DMS114 treated with DMSO at 0.1 percent for 48 hours (cell line): ENCODE results near the gene DLGAP3.
"Not testable (repeated sequence)": the region's sequence is repeated elsewhere in the genome, so short reads cannot be mapped to it uniquely, and the experiment has no call there.

ENCODE experiments used
- DNase-seq: peaks from one replicate; lab custom pipeline; 2025; ENCODE audit not compliant: unreplicated experiment; lab: John Stamatoyannopoulos, UW

DLGAP3 gene, protein sequence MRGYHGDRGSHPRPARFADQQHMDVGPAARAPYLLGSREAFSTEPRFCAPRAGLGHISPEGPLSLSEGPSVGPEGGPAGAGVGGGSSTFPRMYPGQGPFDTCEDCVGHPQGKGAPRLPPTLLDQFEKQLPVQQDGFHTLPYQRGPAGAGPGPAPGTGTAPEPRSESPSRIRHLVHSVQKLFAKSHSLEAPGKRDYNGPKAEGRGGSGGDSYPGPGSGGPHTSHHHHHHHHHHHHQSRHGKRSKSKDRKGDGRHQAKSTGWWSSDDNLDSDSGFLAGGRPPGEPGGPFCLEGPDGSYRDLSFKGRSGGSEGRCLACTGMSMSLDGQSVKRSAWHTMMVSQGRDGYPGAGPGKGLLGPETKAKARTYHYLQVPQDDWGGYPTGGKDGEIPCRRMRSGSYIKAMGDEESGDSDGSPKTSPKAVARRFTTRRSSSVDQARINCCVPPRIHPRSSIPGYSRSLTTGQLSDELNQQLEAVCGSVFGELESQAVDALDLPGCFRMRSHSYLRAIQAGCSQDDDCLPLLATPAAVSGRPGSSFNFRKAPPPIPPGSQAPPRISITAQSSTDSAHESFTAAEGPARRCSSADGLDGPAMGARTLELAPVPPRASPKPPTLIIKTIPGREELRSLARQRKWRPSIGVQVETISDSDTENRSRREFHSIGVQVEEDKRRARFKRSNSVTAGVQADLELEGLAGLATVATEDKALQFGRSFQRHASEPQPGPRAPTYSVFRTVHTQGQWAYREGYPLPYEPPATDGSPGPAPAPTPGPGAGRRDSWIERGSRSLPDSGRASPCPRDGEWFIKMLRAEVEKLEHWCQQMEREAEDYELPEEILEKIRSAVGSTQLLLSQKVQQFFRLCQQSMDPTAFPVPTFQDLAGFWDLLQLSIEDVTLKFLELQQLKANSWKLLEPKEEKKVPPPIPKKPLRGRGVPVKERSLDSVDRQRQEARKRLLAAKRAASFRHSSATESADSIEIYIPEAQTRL

DNA sequence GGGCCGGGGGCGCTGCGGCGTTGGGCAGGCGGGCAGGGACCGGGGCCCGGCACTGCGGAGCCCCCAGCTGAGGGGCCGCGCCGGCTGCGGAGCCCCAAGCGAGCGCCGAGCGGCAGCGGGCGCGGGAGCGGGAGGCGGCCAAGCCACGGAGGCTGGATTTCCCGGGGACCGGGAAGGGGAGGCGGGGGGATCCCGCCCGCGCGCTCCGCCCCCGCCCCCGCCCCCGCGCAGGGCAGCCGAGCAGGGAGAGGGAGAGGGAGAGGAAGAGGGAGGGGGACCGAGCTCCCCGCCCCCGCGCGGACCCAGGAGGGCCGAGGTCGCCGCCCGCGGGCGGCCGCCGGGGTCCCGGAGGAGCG, at the start of gene DLGAP3:
DLGAP3 (minus strand) TSS at position 154 of the 356 bp plus-strand sequence. CDS start 24,267 bp downstream, outside the sequence.
- DNase-seq = no peak

DNA sequence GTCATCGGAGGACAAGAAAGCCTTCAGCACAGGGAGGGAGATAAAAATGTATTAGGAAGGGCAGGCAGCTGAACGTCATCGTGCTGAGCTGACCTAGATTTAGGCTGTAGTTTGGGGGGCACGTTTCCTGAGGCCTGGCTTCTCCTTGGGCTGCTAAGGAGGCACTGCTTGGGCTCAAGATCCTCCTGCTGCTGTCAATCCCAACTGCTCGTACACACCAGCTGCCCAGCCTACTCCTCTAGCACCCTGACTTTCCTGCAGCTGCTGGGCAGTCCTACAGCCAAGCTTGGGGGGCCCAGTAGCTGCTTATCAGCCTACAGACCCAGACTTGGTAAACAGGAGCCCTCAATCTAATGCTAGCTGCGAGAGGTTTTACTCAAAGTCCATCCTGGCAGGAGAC, 49.5 kb upstream of the DLGAP3 start:
- no peak for DNase-seq

DNA sequence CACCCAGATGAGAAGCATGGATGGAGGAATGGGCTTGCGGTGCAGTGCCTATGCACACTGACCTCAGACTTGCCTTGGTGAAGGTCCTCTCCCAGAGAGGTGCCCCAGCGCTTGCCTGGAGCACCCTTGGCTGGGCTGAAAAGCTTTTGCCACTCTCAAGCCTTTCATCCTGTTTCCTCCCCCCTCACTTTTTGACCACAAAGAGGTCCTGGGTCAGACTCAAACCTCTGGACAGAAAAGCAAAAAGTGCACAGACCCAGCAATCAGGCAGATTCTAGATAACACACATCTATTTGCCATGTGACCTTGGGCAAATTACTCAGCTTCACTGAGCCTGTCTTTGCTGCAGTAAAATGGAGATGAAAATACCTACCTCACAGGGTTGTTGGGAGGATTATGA, 48.4 kb upstream of the DLGAP3 start:
- no peak for DNase-seq

DNA sequence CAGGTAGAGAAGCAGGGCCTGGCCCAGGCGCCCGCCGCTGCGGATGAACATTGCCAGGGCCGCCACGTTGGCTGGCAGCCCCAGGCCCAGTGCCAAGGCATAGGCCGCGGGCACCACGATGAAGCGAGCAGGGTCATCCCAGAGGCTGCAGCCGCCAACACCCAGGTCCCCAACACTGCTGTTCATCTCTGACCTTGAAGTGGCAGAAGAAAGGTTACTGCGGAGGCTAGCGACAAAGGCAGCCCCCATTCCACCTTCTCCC, 47.7 kb upstream of the DLGAP3 start:
- DNase-seq = no peak

DNA sequence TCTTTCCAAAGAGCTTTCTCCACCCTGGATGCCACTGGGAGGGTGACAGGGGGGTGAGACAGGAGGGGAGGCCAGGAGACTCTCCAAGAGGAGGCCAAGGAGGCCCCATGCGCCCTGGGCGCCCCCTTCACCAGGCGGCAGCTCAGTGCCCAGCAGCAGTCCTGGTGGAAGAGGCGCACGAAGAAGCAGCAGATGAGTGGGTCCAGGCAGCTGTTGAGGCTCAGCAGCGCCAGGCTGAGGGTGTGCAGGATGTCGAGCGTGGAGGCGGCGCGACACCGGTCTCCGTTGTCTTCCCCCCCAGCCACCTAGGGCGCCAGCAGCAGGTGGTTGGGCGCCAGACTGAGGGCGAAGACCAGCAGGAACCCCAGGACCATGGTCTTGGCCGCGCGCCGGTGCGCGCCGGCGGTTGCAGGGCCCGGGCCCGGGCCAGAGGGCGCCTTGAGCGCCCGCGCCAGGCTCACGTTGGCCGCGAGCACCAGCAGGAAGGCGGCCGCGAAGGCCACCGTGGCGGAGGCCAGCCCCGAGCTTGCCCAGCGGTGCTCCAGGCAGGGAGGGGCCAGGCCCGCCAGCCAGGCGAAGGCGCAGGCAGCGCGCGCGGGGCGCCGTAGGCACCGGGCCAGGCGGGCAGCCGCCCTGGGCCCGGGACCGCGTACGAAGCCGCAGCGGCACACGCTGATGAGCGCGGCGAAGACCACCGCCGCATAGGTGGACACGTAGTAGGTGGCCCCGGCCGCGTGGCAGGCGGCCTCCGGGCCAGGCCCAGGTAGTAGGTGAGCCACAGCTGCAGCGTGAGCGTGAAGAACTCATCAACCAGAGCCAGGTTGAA, 47.1 kb upstream of the DLGAP3 start:
- no peak for DNase-seq

DNA sequence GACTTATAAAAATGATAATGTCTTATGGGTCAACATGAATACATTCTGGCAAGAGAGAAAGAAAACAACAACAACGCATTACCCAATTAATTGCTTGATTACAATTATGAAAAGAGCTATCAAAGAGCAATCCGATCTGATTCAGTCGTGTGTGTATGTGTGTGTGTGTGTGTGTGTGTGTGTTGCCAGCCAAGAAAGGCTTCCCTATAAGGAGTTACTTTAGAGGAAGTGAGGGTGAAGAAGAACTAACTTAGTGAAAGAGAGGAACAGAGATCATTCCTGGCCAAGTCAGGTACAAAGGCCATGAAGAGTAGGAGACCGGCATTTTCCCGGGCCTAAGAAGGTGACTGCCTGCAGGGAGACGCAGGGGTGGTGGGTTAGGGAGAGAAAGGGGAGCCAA, 46.3 kb upstream of the DLGAP3 start:
- DNase-seq = no peak

DNA sequence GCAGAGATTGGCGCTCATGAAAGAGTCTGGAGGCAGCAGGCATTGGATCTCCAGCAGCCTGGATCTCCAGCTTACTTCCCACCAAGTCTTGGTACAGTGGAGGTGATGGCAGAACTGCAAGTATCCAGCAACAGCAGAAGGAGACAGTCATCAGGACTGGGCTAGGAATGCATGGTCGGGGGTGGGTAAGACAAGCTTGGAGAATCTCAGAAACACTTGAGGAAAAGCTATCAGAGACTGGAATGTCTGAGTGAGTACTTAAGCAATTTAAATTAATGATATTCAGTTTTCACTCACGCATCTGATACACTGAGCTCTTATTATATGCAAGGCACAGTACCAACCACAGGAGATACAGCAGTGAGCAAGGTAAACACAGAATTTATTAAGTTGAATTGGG, 45.9 kb upstream of the DLGAP3 start:
- no peak for DNase-seq

DNA sequence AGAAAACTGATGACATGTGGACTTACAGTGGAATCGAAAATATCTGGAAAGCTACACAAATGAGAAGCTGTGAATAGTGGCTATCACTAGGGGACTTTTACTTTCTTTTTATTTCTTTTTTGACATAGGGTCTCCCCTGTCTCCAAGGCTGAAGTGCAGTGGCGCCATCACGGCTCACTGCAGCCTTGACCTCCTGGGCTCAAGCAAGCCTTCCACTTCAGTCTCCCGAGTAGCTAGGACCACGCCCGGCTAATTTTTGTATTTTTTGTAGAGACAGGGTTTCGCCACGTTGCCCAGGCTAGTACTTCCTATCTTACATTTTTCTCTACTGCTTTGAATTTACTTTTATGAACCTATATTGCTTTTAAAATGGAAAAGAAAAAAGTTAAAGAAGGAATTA, 45.2 kb upstream of the DLGAP3 start:
- no peak for DNase-seq

DNA sequence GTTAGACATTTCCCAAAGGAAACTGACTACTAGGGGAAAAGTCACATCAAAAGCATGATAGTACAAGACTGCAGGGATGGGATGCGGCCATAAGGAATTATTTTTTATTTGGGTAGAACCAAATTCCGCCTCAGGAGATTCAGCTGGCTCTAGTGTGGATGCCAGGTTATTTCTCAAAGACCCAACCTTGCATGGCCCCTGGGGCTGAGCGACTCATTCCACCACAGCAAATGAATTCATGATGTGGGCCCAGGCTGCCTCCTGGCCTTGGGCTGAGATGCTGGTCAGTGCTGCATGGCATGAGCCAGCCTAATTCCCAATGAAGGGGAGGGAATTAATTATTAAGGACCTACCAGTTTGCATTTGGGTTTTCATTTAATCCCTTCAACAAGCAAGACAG, 43.9 kb upstream of the DLGAP3 start:
- DNase-seq = no peak

DNA sequence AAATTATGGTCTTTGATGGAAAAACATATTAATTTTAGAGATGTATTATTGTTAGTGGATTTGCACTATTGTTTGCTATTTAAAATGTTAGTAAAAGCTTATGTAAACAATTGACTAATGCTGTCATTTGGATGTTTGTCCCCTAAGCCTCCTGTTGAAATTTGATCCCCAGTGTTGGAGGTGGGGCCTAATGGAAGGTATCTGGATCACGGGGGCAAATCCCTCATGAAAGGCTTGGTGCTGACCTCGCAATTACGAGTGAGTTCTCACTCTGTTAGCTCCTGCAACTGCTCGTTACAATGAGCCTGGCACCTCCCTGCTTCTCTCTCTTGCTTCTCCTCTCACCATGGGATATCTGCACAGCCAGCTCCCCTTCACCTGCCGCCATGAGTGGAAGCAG, 41.4 kb upstream of the DLGAP3 start:
- DNase-seq = no peak

DNA sequence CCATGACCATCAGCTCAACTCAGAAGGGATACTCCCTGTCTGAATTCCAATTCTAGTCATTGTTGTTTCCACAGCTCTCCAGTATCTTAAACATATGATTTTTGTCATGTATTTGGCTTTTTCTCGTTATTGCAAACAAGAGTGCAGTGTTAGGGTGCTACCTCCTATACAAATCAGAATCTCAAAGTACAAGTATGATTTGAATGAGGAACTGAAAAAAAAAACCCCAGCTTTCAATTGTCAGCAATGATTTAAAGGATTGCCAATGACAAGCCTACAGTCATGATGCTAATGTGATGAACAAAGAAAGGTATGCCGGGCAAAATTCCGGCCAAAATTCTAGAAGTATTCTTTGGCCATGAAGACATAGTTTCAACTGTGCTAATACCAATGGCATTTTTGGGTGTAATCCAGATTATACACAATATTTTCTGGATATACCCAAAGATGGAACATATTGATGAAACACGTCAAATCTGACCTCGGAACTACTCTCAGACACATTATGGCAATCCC, 40.8 kb upstream of the DLGAP3 start:
- no peak for DNase-seq

DNA sequence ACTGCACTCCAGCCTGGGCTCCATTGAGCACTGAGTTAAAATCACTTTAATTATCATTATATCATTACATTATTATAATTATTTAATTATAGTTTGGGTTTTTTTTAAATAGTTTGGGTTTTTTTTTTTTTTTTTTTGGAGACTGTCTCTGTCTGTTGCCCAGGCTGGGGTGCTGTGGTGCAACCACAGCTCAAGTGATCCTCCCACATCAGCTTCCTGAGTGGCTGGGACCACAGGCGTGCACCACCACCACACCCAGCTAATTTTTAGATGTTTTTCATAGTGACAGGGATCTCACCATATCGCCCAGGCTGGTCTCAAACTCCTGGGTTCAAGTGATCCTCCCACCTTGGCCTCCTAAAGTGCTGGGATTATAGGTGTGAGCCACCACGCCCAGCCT, 38.8 kb upstream of the DLGAP3 start:
- not testable (repeated sequence) for DNase-seq

DNA sequence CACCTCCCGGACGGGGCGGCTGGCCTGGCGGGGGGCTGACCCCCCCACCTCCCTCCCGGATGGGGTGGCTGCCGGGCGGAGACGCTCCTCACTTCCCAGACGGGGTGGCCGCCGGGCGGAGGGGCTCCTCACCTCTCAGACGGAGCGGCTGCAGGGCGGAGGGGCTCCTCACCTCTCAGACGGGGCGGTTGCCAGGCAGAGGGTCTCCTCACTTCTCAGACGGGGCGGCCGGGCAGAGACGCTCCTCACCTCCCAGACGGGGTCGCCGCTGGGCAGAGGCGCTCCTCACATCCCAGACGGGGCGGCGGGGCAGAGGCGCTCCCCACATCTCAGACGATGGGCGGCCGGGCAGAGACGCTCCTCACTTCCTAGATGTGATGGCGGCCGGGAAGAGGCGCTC, 38.2 kb upstream of the DLGAP3 start:
- not testable (repeated sequence) for DNase-seq

DNA sequence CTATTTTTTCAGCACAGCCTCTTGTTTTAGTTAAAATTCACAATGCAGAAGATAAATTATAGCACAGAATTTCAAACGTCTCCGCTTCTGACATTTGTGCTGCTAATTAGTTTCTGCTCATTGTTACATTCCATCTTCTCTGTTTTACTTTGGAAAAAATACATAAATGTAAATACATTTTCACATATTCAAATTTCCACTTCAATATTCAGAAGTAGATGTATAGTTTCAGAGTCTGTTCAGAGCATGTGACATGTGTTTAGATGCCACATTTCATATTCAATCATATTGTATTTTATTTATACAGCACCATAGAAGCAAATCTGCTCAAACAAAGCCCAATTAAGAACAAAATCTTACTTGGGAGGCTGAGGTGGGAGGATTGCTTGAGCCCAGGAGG, 36.1 kb upstream of the DLGAP3 start:
- DNase-seq = no peak

DNA sequence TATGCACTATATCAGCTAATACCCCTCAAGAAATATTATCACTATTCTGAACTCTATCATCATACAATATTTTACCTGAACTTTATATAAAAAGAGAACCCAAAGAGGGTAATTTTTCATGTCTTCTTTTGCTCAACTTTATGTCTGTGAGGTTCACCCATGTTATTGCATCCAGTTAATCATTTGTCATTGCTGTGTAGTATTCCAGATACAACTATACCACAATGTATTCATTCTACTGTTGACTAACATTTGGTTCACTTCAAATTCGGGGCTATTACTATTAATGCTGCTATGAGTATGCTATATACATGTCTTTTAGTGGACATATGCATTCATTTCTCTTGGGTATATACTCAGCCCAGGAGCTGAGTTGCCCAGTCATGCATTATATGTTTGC, 21.0 kb upstream of the DLGAP3 start:
- no peak for DNase-seq

DNA sequence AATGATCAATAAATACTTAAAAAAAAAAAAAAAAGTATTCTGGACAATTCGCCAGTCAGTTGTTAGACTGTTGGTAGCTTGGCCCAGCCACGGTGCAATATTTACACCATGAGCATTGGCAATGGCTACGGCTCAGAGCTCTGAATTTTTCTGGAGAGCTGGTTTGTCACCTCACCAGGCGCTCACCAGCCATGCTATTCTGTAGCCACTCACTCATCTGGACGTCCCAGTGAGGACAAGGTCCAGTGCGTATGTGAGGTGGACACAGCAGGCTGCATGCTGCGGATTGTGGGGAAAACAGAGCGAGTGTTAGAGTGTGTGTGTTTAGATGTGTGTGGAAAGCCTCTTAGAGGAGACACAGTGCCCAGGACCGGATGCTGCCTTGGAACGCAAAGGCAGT, 19.3 kb upstream of the DLGAP3 start:
- not testable (repeated sequence) for DNase-seq

DNA sequence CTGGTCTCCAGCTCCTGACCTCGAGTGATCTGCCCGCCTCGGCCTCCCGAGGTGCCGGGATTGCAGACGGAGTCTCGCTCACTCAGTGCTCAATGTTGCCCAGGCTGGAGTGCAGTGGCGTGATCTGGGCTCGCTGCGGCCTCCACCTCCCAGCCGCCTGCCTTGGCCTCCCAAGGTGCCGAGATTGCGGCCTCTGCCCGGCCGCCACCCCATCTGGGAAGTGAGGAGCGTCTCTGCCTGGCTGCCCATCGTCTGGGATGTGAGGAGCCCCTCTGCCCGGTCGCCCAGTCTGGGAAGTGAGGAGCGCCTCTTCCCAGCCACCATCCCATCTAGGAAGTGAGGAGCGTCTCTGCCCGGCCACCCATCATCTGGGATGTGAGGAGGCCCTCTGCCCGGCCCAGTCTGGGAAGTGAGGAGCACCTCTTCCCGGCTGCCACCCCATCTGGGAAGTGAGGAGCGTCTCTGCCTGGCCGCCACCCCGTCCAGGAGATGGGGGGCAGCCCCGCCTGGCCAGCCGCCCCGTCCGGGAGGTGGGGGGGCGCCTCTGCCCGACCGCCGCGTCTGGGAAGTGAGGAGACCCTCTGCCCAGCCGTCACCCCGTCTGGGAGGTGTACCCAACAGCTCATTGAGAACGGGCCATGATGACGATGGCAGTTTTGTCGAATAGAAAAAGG, 18.3 kb upstream of the DLGAP3 start:
- not testable (repeated sequence) for DNase-seq

DNA sequence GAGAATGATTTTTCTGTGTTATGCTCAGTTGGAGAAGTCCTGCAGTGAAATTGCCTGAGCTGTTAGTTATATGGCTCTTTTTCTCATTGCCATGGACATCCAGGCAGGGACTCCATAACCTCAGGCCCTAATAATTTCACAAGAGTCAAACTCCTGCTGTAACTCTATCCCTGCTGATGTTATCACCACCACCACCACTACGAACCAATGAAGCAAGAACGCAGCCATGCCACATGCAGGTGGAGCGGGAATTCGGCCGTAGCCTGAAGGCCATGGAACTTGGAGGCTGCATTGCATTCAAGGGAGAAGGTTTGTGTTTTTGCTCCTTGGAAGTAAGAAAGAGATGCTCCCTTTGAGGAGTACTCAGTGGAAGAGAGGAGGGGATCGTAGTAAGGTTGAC, 16.8 kb upstream of the DLGAP3 start:
- DNase-seq = no peak

DNA sequence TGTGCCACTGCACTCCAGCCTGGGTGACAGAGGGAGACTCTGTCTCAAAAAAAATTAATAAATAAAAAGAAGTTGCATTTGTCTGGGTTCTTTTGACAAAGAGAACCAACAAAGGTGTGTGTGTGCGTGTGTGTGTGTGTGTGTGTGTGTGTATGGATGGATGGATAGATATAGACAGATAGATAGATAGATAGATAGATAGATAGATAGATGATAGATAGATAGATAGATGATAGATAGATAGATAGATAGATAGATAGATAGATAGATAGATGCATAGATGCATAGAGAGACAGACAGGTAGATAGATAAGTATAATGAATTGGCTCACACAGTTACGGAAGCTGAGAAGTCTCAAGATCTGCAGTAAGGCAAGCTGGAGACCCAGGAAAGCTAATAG, 12.3 kb upstream of the DLGAP3 start:
- DNase-seq = not testable (repeated sequence)

DNA sequence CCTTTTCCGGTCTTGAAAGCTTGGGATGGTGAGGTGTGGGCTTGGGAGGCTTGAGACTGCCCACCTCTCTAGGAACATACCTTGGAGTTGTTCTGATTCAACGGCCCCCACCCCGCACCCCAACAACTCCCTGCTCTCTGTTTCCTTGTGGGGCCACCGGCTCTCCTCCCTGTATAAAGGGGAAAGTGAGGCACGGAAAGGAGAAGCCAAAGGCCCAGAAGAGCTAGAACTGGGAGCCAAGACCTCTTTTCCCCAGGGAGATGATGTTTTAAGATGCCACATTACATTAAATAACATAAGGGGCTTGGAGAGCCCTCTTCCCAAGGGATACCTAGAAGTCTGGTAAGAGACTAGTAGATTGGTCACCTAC, 1.2 kb upstream of the DLGAP3 start:
- DNase-seq = no peak
